Right lobe of liver (tissue), 4 donors: ENCODE results near the gene NUP155.

Experiments
- POLR2A ChIP-seq: fragments of 450-650 bp; IDR thresholded peaks from one replicate; pipeline ENCODE4 v1.6.1; 2017; ENCODE audit warnings: antibody characterized with exemption, mild to moderate bottlenecking
- TF ChIP-seq, protein P1 (sequence below), 4 donors: fragments of 200-600 bp in 3 of 4; fragments of 450-650 bp in 1 of 4; IDR thresholded peaks; one replicate each; pipeline versions ENCODE4 v1.5.1 to v1.8.0; 2016 to 2022; ENCODE audit warnings: antibody characterized with exemption in 4 of 4, mild to moderate bottlenecking in 2 of 4
- donor health status: DM: no; HTN: no; CAD: no.
- donor health status: DM: no; HTN: no; CAD: no.
- donor health status: DM: no; HTN: yes; CAD: no.

DNA sequence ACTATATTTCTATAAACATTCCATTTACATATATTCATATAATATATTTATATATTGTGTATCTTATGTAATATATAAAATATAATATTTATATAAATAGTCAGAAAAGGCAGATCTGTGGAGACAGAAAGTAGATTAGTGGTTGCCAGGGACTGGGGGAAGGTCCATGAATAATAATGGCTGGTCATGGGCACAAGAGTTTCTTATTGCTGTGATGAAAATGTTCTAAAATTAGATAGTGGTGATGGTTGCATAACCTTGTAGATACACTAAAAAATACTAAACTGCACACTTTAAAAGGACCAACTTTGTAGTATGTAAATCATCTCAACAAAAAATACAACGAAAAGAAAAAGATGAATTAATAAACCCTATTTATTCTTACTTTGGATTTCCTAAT lies 47.3 kb downstream of the NUP155 start:
- no peak for TF ChIP-seq POLR2A
- TF ChIP-seq, protein P1, sequence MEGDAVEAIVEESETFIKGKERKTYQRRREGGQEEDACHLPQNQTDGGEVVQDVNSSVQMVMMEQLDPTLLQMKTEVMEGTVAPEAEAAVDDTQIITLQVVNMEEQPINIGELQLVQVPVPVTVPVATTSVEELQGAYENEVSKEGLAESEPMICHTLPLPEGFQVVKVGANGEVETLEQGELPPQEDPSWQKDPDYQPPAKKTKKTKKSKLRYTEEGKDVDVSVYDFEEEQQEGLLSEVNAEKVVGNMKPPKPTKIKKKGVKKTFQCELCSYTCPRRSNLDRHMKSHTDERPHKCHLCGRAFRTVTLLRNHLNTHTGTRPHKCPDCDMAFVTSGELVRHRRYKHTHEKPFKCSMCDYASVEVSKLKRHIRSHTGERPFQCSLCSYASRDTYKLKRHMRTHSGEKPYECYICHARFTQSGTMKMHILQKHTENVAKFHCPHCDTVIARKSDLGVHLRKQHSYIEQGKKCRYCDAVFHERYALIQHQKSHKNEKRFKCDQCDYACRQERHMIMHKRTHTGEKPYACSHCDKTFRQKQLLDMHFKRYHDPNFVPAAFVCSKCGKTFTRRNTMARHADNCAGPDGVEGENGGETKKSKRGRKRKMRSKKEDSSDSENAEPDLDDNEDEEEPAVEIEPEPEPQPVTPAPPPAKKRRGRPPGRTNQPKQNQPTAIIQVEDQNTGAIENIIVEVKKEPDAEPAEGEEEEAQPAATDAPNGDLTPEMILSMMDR (IDR thresholded peaks at IDR 0.05): no peak
